GM10266 (cell line): ENCODE data around the gene STK32B.

ENCODE experiments used
- DNase-seq: peaks from one replicate; pipeline ENCODE4 v3.0.0; 2012; ENCODE audit errors: extremely low spot score
- TF ChIP-seq, protein P1 (sequence below): IDR thresholded peaks from 2 replicates; pipeline ENCODE4 v1.5.1; 2012; ENCODE audit warnings: mild to moderate bottlenecking, low read depth; ENCODE audit not compliant: control insufficient read depth, insufficient read depth; ENCODE audit errors: missing control alignments

Gene STK32B

DNA sequence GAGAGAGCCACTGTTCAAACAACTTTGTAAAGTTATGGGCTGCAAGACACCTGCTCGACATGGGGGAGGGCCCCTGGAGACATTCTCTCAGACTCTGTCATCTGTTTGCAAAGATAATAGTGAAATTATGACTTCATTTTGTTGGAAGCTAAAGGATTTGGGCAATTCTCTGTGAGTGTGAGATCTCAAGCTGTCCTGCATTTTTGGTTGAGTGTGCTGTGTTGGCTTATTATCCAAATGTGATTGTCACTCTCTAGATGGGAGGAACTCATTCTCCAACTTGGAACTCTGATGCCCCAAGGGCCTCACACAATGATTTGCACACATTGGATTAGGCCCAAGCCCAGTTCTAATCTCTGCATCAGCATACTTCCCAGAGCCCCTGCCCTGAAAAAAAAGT, 63.7 kb downstream of the STK32B start:
- no peak for DNase-seq
- TF ChIP-seq, protein P1, sequence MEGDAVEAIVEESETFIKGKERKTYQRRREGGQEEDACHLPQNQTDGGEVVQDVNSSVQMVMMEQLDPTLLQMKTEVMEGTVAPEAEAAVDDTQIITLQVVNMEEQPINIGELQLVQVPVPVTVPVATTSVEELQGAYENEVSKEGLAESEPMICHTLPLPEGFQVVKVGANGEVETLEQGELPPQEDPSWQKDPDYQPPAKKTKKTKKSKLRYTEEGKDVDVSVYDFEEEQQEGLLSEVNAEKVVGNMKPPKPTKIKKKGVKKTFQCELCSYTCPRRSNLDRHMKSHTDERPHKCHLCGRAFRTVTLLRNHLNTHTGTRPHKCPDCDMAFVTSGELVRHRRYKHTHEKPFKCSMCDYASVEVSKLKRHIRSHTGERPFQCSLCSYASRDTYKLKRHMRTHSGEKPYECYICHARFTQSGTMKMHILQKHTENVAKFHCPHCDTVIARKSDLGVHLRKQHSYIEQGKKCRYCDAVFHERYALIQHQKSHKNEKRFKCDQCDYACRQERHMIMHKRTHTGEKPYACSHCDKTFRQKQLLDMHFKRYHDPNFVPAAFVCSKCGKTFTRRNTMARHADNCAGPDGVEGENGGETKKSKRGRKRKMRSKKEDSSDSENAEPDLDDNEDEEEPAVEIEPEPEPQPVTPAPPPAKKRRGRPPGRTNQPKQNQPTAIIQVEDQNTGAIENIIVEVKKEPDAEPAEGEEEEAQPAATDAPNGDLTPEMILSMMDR: no peak

DNA sequence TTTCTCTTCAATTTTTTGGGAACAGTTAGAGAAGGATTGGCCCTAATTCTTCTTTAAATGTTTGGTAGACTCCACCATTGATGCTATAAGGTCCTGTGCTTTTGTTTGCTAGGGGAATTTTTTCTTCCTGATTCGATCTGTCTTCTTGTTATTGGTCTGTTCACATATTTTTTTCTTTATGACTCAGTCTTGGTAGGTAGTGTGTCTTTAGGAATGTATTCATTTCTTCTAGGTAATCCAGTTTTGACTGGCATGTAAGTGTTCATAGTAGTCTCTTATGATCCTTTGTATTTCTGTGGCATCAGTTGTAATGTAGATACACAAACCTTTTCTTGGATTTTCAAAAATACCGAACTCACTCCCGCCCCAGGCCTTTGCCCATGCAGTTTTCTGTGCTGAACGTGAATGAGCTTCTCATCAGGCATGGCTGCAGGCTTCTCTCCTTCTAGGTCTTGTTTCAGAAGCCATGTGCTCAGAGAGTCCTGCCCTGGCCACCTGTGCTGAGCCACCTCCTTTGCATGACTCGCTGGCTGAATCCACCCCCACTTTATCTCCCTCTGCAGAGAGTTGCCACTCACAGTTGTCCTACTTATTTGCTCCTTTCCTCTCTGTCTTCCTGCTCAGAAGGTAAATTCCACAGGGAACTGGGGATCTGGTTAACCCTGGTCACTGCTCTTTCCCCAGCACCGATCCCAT, 67.0 kb downstream of the STK32B start:
- DNase-seq: no peak
- TF ChIP-seq, protein P1: no peak

DNA sequence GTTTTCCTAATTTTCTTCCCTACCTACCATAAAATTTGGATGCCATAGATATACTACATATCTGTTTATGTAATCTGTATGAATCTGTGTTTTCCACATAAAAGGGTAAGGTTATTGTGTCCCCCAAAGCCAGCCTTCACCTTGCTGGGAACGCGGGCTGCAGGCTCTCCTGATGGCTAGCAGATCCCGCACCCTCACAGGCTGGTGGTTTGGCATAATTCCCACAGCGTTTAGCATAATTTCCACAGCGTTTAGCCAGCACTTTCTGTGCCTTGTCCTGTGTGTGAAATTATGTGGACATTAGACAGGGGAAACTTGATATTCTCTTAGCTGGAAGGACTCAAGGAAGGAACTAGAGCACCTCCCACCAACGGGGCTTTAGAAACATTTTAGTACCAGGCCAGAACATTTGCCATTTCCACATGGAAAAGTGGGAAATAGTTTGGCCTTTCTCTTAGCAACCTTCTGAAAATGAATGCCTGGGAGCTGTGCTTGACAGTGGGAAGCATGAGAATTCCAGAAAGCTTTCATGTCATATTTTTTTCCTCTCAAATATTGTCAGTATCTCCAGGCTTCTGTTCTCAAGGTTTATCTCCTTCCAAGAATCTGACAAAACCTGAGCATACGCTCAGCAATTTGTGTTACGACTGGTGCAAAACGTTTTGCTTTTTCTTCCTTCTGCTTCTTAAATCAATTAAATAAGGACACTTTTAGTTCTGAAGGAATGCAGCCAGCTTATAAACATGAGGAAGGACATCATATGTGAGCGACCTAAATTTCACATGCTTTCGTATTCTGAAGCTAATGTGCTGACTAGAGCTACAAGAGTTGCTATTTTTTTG, 67.9 kb downstream of the STK32B start:
- no peak for DNase-seq
- TF ChIP-seq, protein P1: no peak

DNA sequence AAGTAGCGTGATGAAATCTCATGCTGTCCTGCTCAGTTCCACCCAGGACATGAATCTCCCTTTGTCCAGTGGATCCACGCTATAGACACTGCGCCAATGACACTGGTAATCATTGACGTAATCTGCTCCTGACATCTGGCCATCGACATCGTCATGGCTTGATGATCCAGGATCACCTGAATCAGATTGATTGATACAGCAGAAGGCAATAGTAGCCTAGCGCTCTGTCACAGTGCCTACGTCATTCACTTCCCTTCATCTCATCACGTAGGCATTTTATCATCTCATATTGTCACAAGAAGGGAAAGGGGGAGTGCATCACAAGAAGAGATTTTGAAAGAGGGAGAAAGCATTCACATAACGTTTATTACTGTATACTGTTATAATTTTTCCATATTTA, 68.8 kb downstream of the STK32B start:
- TF ChIP-seq, protein P1: no peak
- no peak for DNase-seq

DNA sequence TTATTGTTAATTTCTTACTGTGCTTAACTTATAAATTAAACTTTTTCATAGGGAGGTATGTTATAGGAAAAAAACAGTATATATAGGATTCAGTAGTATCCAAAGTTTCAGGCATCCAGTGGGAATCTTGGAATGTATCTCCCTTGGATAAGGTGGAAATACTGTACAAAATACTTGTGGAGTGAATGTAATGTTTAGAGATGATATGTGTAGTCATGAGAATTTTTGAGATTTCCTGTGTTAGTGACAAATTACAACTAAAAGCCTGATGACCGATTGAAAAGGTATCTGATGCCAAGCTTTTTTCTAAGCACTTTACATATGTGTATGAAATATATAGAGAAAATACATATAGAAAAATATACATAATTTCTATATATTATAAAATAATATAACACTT, 69.2 kb downstream of the STK32B start:
- TF ChIP-seq, protein P1: no peak
- DNase-seq: no peak

DNA sequence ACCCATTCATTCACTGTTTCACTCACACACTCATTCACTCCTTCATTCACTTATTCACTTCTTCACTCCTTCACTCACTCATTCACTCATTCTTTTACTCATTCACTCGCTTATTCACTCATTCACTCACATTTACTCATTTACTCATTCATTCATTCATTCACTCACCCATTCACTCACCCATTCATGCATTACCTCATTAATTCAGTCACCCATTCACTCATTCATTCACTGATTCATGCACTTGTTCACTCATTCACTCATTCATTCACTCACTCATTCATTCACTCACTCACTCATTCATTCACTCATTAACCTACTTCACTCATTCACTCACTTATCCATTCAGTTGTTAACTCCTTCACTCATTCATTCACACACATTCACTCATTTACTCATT, 70.8 kb downstream of the STK32B start:
- TF ChIP-seq, protein P1: no peak
- no peak for DNase-seq

DNA sequence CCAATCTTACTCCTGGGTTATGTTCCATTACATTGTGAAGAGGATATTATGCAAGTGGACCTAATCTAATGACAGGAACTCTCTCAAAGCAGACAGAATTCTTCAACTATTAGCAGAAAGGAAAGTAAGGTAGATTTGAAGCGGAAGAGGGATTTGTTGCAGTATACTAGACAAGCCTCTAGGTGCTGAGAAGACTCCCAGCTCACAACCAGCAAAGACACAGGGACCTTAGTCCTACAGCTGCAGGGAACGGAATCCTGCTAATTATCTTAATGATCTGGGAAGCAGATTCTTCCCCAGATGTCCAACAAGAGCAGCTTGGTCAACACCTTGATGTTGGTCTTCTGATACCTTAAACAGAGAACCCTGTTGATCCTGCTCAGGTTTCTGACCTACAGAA, 73.6 kb downstream of the STK32B start:
- TF ChIP-seq, protein P1: no peak
- no peak for DNase-seq
